Right lobe of liver (tissue), 4 donors: Measurements from ENCODE around the gene FOXN4.

Source experiments
- CTCF ChIP-seq, 4 donors: fragments of 200-600 bp in 3 of 4; fragments of 450-650 bp in 1 of 4; IDR thresholded peaks; one replicate each; pipeline versions ENCODE4 v1.5.1 to v1.8.0; 2016 to 2022; ENCODE audit warnings: antibody characterized with exemption in 4 of 4, mild to moderate bottlenecking in 2 of 4
- POLR2A ChIP-seq: fragments of 450-650 bp; IDR thresholded peaks from one replicate; pipeline ENCODE4 v1.6.1; 2017; ENCODE audit warnings: antibody characterized with exemption, mild to moderate bottlenecking
- donor health status: DM: no; HTN: no; CAD: no.
- donor health status: DM: no; HTN: no; CAD: no.
- donor health status: DM: no; HTN: yes; CAD: no.

- no peak for TF ChIP-seq CTCF (IDR thresholded peaks at IDR 0.05)
- TF ChIP-seq POLR2A: no peak
These were observed 37.8 kb upstream of the FOXN4 start for GRCh38 chr12:109346920-109347319.
